Tibial nerve (tissue), 4 donors: ENCODE results near the gene CLNK.

Experiments used
- EP300 ChIP-seq, 2 donors: sonication (generic); formaldehyde crosslinking; IDR thresholded peaks; one replicate each; pipeline ENCODE4 v1.6.1; 2017; ENCODE audit warnings: antibody characterized with exemption in 2 of 2, mild to moderate bottlenecking in 1 of 2
- POLR2A ChIP-seq, 2 donors: fragments of 450-650 bp; IDR thresholded peaks; one replicate each; pipeline ENCODE4 v1.6.1; 2017; ENCODE audit warnings: antibody characterized with exemption in 2 of 2, mild to moderate bottlenecking in 2 of 2, moderate library complexity in 2 of 2
- TF ChIP-seq, protein P1 (sequence below), 5 experiments: fragments of 200-600 bp in 3 of 5; fragments of 450-650 bp in 2 of 5; sonication (generic) in 3 of 5; IDR thresholded peaks; one replicate each; pipeline ENCODE4 v1.5.1; 2016 to 2019; ENCODE audit warnings: antibody characterized with exemption in 5 of 5, mild to moderate bottlenecking in 3 of 5, moderate library complexity in 2 of 5

DNA sequence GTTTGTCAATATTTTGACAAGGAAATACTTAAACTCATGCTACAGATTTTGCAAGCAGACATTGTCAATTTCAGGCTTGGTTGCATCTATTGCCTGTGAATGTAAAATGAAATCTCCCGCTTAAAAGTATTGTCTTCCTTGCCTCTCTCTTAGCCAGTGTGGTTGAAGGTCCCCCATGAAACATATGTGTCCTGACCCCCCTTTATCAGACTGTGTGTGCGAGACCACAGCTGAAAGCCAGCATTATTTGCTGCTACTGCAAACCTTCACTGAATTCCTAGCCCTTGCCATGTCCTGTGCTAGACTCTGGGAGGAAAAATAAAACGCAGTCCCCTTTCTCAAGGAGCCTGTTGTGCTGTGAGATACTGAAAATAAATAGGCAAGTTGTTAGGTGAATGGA is 16.6 kb upstream of the CLNK start:
- TF ChIP-seq, protein P1, sequence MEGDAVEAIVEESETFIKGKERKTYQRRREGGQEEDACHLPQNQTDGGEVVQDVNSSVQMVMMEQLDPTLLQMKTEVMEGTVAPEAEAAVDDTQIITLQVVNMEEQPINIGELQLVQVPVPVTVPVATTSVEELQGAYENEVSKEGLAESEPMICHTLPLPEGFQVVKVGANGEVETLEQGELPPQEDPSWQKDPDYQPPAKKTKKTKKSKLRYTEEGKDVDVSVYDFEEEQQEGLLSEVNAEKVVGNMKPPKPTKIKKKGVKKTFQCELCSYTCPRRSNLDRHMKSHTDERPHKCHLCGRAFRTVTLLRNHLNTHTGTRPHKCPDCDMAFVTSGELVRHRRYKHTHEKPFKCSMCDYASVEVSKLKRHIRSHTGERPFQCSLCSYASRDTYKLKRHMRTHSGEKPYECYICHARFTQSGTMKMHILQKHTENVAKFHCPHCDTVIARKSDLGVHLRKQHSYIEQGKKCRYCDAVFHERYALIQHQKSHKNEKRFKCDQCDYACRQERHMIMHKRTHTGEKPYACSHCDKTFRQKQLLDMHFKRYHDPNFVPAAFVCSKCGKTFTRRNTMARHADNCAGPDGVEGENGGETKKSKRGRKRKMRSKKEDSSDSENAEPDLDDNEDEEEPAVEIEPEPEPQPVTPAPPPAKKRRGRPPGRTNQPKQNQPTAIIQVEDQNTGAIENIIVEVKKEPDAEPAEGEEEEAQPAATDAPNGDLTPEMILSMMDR (IDR thresholded peaks at IDR 0.05): no peak
- TF ChIP-seq POLR2A (IDR thresholded peaks at IDR 0.05) (no peak), EP300 (IDR thresholded peaks at IDR 0.05) (no peak)
